Activated T-cell treated with anti-CD3 and anti-CD28 coated beads, Interleukin-2, amount 50 U/mL, for 4 hours (primary cell): Measurements from ENCODE around the gene USP33. TPM values are rescaled to one million over a fixed set of nuclear protein-coding genes. Genes with fewer than 3 reads are reported as not detected.
"Not testable (repeated sequence)": the region's sequence is repeated elsewhere in the genome, so short reads cannot be mapped to it uniquely, and the experiment has no call there.

Experiments used
- ATAC-seq, 2 donors: fragments of 200-7000 bp; cut with Tn5 transposase; one replicate each; pipeline ENCODE4 v1.10.0; 2021
- DNase-seq: peaks from one replicate; pipeline ENCODE4 v3.0.0-alpha.2; 2020
- H3K27me3 Mint-ChIP-seq: one replicate; pipeline ENCODE4 v1.8.0; 2021; ENCODE audit warnings: low read depth, mixed read lengths
- H3K36me3 Mint-ChIP-seq: one replicate; pipeline ENCODE4 v1.8.0; 2022; ENCODE audit warnings: mixed read lengths; ENCODE audit not compliant: insufficient read depth
- H3K4me1 Mint-ChIP-seq: one replicate; pipeline ENCODE4 v1.8.0; 2021; ENCODE audit warnings: low read depth, mixed read lengths
- H3K4me3 Mint-ChIP-seq: one replicate; pipeline ENCODE4 v1.8.0; 2021; ENCODE audit warnings: mild to moderate bottlenecking, moderate library complexity, mixed read lengths
- H3K9me3 Mint-ChIP-seq: one replicate; pipeline ENCODE4 v1.8.0; 2021; ENCODE audit warnings: mixed read lengths
- total RNA-seq, 3 donors: library from RNA; stranded (reverse); gene quantifications; one replicate each; pipeline ENCODE4 v1.2.1, GENCODE V29; 2021

Gene USP33
- total RNA-seq, 3 donors from 2014 or later, result 30.2 to 38.1 (median 32.1) TPM

GRCh38 chr1:77757603-77758002 lies 2.0 kb downstream of the USP33 start:
- no peaks in the 10 kb centered on the region for H3K9me3 Mint-ChIP-seq
- no peaks in the 10 kb centered on the region for H3K27me3 Mint-ChIP-seq
- DNase-seq (no peak), ATAC-seq (no peak)
- H3K36me3 Mint-ChIP-seq, result no peaks in the 10 kb centered on the region
- peak overlapping the region; percentile 64 for H3K4me3 Mint-ChIP-seq
- H3K4me1 Mint-ChIP-seq, result peaks cover 48% of the 10 kb centered on the region

- H3K36me3 Mint-ChIP-seq, result no peaks in the 10 kb centered on the region
- DNase-seq (no peak), ATAC-seq (no peak)
- H3K4me3 Mint-ChIP-seq, result peak overlapping the region; percentile 64
- peaks cover 49% of the 10 kb centered on the region for H3K4me1 Mint-ChIP-seq
- H3K27me3 Mint-ChIP-seq, result no peaks in the 10 kb centered on the region
- no peaks in the 10 kb centered on the region for H3K9me3 Mint-ChIP-seq
Measured at GRCh38 chr1:77757066-77757584, 2.5 kb downstream of the USP33 start.

DNA sequence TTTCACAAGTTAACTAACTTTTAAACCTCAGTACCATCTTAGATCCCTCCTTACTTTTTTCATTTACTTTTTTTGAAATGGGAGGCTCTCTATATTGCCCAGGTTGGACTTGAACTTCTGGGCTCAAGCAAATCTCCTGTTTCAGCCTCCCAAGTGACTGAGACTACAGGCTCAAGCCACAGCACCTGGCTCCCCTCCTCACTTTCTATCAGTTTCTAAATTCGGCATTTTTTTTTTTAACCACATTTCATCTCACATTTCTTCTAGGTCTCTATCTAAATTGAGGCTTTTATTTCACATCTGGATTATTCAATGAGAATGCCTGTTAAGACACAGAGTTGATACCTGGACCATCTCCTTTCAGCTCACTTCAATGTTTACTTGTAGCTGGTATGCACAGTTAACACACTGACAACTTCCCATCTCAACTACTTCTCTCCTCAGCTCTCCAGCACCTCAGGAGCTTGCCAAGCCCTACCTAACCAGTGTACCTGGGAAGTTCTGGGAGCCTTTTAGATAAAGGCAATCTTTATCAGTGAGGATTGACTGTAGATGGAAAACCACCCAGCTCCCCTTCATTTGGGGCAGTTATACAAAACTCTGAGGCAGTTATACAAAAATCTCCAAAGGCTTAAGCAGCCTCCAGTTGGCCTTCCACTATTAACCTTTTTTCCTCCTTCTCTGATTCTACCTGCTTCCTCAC lies 3.4 kb downstream of the USP33 start:
- DNase-seq (no peak), ATAC-seq (no peak)
- Mint-ChIP-seq H3K9me3 (no peaks in the 10 kb centered on the region), H3K4me3 (peak overlapping the region; percentile 11), H3K27me3 (no peaks in the 10 kb centered on the region), H3K4me1 (peaks cover 52% of the 10 kb centered on the region), H3K36me3 (no peaks in the 10 kb centered on the region)

- not testable (repeated sequence) for H3K4me3 Mint-ChIP-seq, ATAC-seq, H3K36me3 Mint-ChIP-seq, H3K9me3 Mint-ChIP-seq, H3K27me3 Mint-ChIP-seq, DNase-seq
- peaks cover 58% of the 10 kb centered on the region for H3K4me1 Mint-ChIP-seq
Measured at GRCh38 chr1:77749489-77749888, 10.2 kb downstream of the USP33 start.

GRCh38 chr1:77744576-77744975 lies 15.1 kb downstream of the USP33 start:
- ATAC-seq (no peak), DNase-seq (no peak)
- Mint-ChIP-seq H3K36me3 (peaks cover 11% of the 10 kb centered on the region), H3K9me3 (no peaks in the 10 kb centered on the region), H3K4me1 (peaks cover 47% of the 10 kb centered on the region), H3K4me3 (no peak overlapping the region), H3K27me3 (no peaks in the 10 kb centered on the region)

DNA sequence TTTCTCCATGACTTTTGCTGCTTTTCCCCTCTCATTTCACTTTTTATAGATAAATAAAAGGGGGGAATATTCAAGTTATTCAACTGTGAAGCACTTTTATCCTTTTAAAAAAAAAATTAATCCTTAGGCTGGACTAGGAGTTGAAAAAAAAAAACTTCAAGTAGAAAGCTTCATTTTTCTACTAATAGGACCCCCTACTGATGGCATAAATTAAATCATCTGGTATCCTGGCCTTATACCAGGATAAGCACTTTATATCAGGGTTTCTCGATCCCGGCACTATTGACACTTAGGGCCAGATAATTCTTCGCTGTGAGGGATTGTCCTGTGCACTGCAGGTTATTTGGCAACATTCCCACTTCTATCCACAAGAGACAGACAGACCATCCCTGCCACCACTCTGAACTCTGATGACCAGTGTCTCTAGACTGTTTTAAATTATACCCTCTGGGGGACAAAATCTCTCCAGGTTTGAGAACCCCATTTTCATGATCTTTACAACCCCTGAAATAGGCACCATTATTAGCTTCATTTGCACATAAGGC lies 17.6 kb downstream of the USP33 start:
- no peak for ATAC-seq
- Mint-ChIP-seq H3K4me1 (peaks cover 28% of the 10 kb centered on the region), H3K9me3 (no peaks in the 10 kb centered on the region), H3K27me3 (no peaks in the 10 kb centered on the region), H3K36me3 (peaks cover 14% of the 10 kb centered on the region), H3K4me3 (no peak overlapping the region)
- DNase-seq, result no peak

DNA sequence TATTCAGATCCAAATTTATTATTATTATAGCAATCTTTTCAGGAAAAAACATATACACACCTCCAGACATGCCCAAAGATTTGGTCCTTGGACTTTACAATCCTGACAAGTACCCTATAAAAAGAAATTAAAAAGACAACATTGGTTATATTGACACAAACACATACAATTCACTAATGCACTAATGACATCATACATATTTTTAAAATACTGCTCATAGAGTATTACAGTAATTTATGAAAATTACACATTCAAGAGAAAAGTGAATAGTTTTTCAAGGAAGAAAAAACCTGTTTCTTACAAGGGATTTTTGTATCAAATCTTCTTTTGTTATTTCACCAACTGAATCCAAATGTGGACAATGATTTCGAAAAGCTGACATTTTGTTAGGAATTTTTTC lies 18.3 kb downstream of the USP33 start:
- Mint-ChIP-seq H3K4me3 (no peak overlapping the region), H3K9me3 (no peaks in the 10 kb centered on the region), H3K27me3 (no peaks in the 10 kb centered on the region), H3K36me3 (peaks cover 16% of the 10 kb centered on the region), H3K4me1 (peaks cover 23% of the 10 kb centered on the region)
- ATAC-seq (no peak), DNase-seq (no peak)

DNA sequence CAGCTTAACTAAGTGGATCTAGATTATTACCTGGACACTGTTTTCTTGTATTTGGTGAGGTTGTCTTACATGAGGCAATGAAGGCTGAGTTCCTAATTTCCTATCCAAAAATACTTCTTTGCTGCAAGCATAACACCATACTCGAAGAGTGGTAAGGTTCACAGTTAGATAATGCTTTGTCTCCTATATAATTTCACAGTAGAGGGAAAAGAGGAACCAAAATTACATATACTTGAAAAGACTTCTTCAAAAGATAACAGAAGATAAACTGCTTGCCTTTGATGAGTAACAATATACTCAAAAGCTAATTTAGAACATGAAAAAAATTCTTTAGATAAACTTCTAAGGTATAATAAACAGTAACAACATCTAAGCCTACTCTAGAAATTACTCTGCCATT lies 20.4 kb downstream of the USP33 start:
- Mint-ChIP-seq H3K36me3 (peaks cover 17% of the 10 kb centered on the region), H3K27me3 (no peaks in the 10 kb centered on the region), H3K9me3 (no peaks in the 10 kb centered on the region), H3K4me1 (peaks cover 7% of the 10 kb centered on the region), H3K4me3 (no peak overlapping the region)
- ATAC-seq (no peak), DNase-seq (no peak)

- Mint-ChIP-seq H3K4me1 (no peaks in the 10 kb centered on the region), H3K9me3 (no peaks in the 10 kb centered on the region), H3K36me3 (peaks cover 32% of the 10 kb centered on the region), H3K27me3 (no peaks in the 10 kb centered on the region), H3K4me3 (no peak overlapping the region)
- no peak for ATAC-seq
- no peak for DNase-seq
Measured at GRCh38 chr1:77732090-77732489, 27.6 kb downstream of the USP33 start.

DNA sequence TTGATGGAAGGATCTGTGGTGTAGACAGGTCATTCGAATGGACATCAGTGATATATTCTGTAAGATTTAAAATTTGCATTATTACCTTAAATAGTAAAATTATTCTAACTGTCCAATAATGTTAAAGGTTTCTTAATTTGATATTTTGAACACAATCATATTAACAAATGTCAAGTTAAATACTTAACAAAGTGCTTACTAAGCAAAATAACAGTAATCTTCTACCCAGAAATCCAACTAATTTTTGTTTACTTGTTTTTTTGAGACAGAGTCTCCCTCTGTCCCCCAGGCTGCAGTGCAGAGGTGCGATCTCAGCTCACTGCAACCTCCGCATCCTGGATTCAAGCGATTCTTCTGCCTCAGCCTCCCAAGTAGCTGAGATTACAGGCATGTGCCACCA lies 33.9 kb downstream of the USP33 start:
- ATAC-seq (no peak), DNase-seq (no peak)
- no peaks in the 10 kb centered on the region for H3K4me1 Mint-ChIP-seq
- H3K9me3 Mint-ChIP-seq, result no peaks in the 10 kb centered on the region
- H3K4me3 Mint-ChIP-seq, result no peak overlapping the region
- no peaks in the 10 kb centered on the region for H3K27me3 Mint-ChIP-seq
- H3K36me3 Mint-ChIP-seq, result peaks cover 38% of the 10 kb centered on the region

GRCh38 chr1:77718181-77718580 lies 41.5 kb downstream of the USP33 start:
- no peak for ATAC-seq

GRCh38 chr1:77716065-77716464 lies 43.6 kb downstream of the USP33 start:
- peaks cover 32% of the 10 kb centered on the region for H3K36me3 Mint-ChIP-seq

More at GRCh38 chr1:77718181-77718580, 41.5 kb downstream of the USP33 start:
- H3K27me3 Mint-ChIP-seq, result no peaks in the 10 kb centered on the region
- no peaks in the 10 kb centered on the region for H3K4me1 Mint-ChIP-seq
- DNase-seq, result no peak
- H3K9me3 Mint-ChIP-seq, result no peaks in the 10 kb centered on the region
- peaks cover 39% of the 10 kb centered on the region for H3K36me3 Mint-ChIP-seq
- H3K4me3 Mint-ChIP-seq, result no peak overlapping the region

GRCh38 chr1:77709727-77710126 lies 49.9 kb downstream of the USP33 start:
- ATAC-seq (no peak), DNase-seq (no peak)
- Mint-ChIP-seq H3K27me3 (no peaks in the 10 kb centered on the region), H3K4me3 (no peak overlapping the region), H3K9me3 (no peaks in the 10 kb centered on the region), H3K36me3 (peaks cover 40% of the 10 kb centered on the region), H3K4me1 (no peaks in the 10 kb centered on the region)

More at GRCh38 chr1:77716065-77716464, 43.6 kb downstream of the USP33 start:
- H3K4me1 Mint-ChIP-seq, result no peaks in the 10 kb centered on the region
- no peak overlapping the region for H3K4me3 Mint-ChIP-seq
- ATAC-seq (no peak), DNase-seq (no peak)
- no peaks in the 10 kb centered on the region for H3K9me3 Mint-ChIP-seq
- no peaks in the 10 kb centered on the region for H3K27me3 Mint-ChIP-seq

DNA sequence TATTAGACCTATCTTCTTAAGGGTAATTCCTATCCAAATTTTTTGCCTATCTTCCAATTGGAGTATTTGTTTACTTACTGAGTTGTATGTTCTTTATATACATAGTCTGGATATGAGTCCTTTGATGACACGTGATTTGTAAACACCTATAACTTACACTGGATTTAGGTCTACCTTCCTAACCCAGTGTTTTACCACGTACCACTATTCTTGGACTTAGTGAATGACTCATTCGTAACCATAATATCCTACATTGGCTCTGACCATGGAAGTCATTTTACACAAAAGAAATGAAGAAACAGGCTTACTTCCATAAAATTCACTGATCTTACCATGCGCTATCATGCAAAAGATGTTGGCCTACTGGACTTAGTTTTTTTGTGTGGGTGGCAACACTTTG lies 53.3 kb downstream of the USP33 start:
- DNase-seq, result no peak

GRCh38 chr1:77704736-77705135 lies 54.9 kb downstream of the USP33 start:
- peaks cover 28% of the 10 kb centered on the region for H3K36me3 Mint-ChIP-seq
- H3K9me3 Mint-ChIP-seq, result peaks cover 2% of the 10 kb centered on the region
- H3K4me3 Mint-ChIP-seq, result no peak overlapping the region
- no peaks in the 10 kb centered on the region for H3K4me1 Mint-ChIP-seq
- no peak for DNase-seq
- H3K27me3 Mint-ChIP-seq, result no peaks in the 10 kb centered on the region
- ATAC-seq, result no peak

More for the DNA sequence above, 53.3 kb downstream of the USP33 start:
- Mint-ChIP-seq H3K4me1 (no peaks in the 10 kb centered on the region), H3K4me3 (no peak overlapping the region), H3K36me3 (peaks cover 32% of the 10 kb centered on the region), H3K9me3 (no peaks in the 10 kb centered on the region), H3K27me3 (no peaks in the 10 kb centered on the region)
- no peak for ATAC-seq
